SK-N-SH (cell line): ENCODE measurements around the gene SMIM24. TPM values are rescaled to one million over a fixed set of nuclear protein-coding genes. Genes with fewer than 3 reads are reported as not detected.

Experiments used
- CTCF ChIA-PET: fragments of 300-600, 350-600 bp; formaldehyde crosslinking; extraction: SDS; loops from one replicate; lab custom pipeline; 2021; lab: Yijun Ruan, JAX
- POLR2A ChIA-PET: fragments of 350-600 bp; sonication (Branson Sonifier 250); formaldehyde crosslinking; extraction: SDS; loops from one replicate; lab custom pipeline; 2020; ENCODE audit warnings: antibody characterized with exemption, inconsistent platforms; lab: Yijun Ruan, JAX
- DNase-seq: peaks from one replicate; pipeline ENCODE4 v3.0.0; 2012
- H2AFZ ChIP-seq: fragments of 200-600 bp; sonication (generic); 2 replicates; pipeline ENCODE4 v1.8.1; 2016; ENCODE audit warnings: antibody characterized with exemption, mild to moderate bottlenecking, low read depth
- H3F3A ChIP-seq: fragments of 200-600 bp; sonication (generic); replicated peaks from 2 replicates; pipeline ENCODE3; 2016; ENCODE audit warnings: antibody characterized with exemption, mild to moderate bottlenecking; ENCODE audit not compliant: insufficient read depth
- H3K27ac ChIP-seq, 2 experiments: fragments of 200-500 bp in 1 of 2; fragments of 200-600 bp in 1 of 2; sonication (Bioruptor generic) in 1 of 2; sonication (generic), shearing (Covaris generic) in 1 of 2; 2 replicates each; pipeline versions ENCODE4 v1.5.1 to v1.6.1; 2014 to 2016; ENCODE audit warnings: low read depth in 2 of 2, inconsistent platforms in 1 of 2, low read length in 1 of 2, mild to moderate bottlenecking in 1 of 2, mixed read lengths in 1 of 2
- H3K27me3 ChIP-seq: fragments of 200-600 bp; sonication (generic), shearing (Covaris generic); 2 replicates; pipeline ENCODE4 v1.6.1; 2016; ENCODE audit warnings: mixed run types; ENCODE audit not compliant: insufficient read depth
- H3K36me3 ChIP-seq, 2 experiments: fragments of 200-500 bp in 1 of 2; fragments of 200-600 bp in 1 of 2; sonication (Bioruptor generic) in 1 of 2; sonication (generic) in 1 of 2; replicated peaks in 1 of 2; 2 replicates each; pipeline versions ENCODE3 to v1.5.1; 2014 to 2016; ENCODE audit warnings: low read length in 1 of 2, mild to moderate bottlenecking in 1 of 2; ENCODE audit not compliant: insufficient read depth in 2 of 2, control insufficient read depth in 1 of 2
- H3K4me1 ChIP-seq, 2 experiments: fragments of 200-500 bp in 1 of 2; fragments of 200-600 bp in 1 of 2; sonication (Bioruptor generic) in 1 of 2; sonication (generic), shearing (Covaris generic) in 1 of 2; 2 replicates each; pipeline versions ENCODE4 v1.5.1 to v1.6.1; 2014 to 2016; ENCODE audit warnings: low read depth in 1 of 2, low read length in 1 of 2, mixed run types in 1 of 2; ENCODE audit not compliant: insufficient read depth in 2 of 2, control insufficient read depth in 1 of 2
- H3K4me2 ChIP-seq: fragments of 200-600 bp; sonication (generic), shearing (Covaris generic); 2 replicates; pipeline ENCODE4 v1.6.1; 2017; ENCODE audit warnings: mixed run types
- H3K4me3 ChIP-seq, 2 experiments: fragments of 200-500 bp in 1 of 2; fragments of 200-600 bp in 1 of 2; sonication (Bioruptor generic) in 1 of 2; sonication (generic), shearing (Covaris generic) in 1 of 2; 2 replicates each; pipeline versions ENCODE4 v1.5.1 to v1.8.1; 2014 to 2016; ENCODE audit warnings: low read depth in 2 of 2, inconsistent platforms in 1 of 2, low read length in 1 of 2, mild to moderate bottlenecking in 1 of 2, mixed read lengths in 1 of 2, moderate library complexity in 1 of 2
- H3K79me2 ChIP-seq: fragments of 200-600 bp; sonication (generic); 2 replicates; pipeline ENCODE4 v1.8.1; 2017; ENCODE audit warnings: mild to moderate bottlenecking; ENCODE audit not compliant: insufficient read depth
- H3K9ac ChIP-seq: fragments of 200-600 bp; sonication (generic); 2 replicates; pipeline ENCODE4 v1.6.1; 2017; ENCODE audit warnings: mixed run types
- H3K9me2 ChIP-seq: fragments of 200-600 bp; sonication (generic); 2 replicates; pipeline ENCODE4 v1.6.1; 2017; ENCODE audit warnings: mixed run types
- H3K9me3 ChIP-seq: fragments of 200-600 bp; sonication (generic); 2 replicates; pipeline ENCODE4 v1.6.1; 2017; ENCODE audit warnings: mixed run types, mild to moderate bottlenecking, moderate library complexity
- H4K20me1 ChIP-seq: fragments of 200-600 bp; sonication (generic); 2 replicates; pipeline ENCODE4 v1.6.1; 2017; ENCODE audit warnings: mild to moderate bottlenecking, mixed run types; ENCODE audit not compliant: insufficient read depth
- GATA2 ChIP-seq: sonication (generic); formaldehyde crosslinking; IDR thresholded peaks from 2 replicates; pipeline ENCODE4 v1.5.0; 2020; ENCODE audit warnings: mild to moderate bottlenecking, missing genetic modification reagents
- NFIC ChIP-seq: IDR thresholded peaks from 2 replicates; pipeline ENCODE4 v1.4.0; 2012; ENCODE audit warnings: borderline replicate concordance
- RFX5 ChIP-seq: IDR thresholded peaks from 2 replicates; pipeline ENCODE4 v1.6.1; 2012; ENCODE audit warnings: mild to moderate bottlenecking, improper control_type of control experiment, low read length
- SIN3A ChIP-seq: IDR thresholded peaks from 2 replicates; pipeline ENCODE4 v1.6.1; 2012; ENCODE audit warnings: low read depth, mild to moderate bottlenecking, low read length, moderate library complexity, borderline replicate concordance
- SMC3 ChIP-seq: IDR thresholded peaks from 2 replicates; pipeline ENCODE4 v1.6.1; 2012; ENCODE audit warnings: low read depth, low read length, improper control_type of control experiment
- TCF12 ChIP-seq: IDR thresholded peaks from 2 replicates; pipeline ENCODE4 v1.4.0; 2012
- YY1 ChIP-seq: IDR thresholded peaks from 2 replicates; pipeline ENCODE4 v1.4.0; 2012; ENCODE audit warnings: low read depth, mild to moderate bottlenecking
- WGBS: methylation state at CpG from one replicate; pipeline ENCODE4 v1.1.6; 2017; ENCODE audit warnings: low lambda C conversion rate; 5-methylcytosine and 5-hydroxymethylcytosine counted together
- polyA plus RNA-seq, 3 experiments: library from polyadenylated mRNA; depleted of rRNA; stranded (reverse); fragments of >200 nt; gene quantifications; 2 replicates each; pipeline ENCODE4 v1.2.3, GENCODE V29; 2012
- TF ChIP-seq, protein P1 (sequence below): IDR thresholded peaks from 2 replicates; pipeline ENCODE4 v1.4.0; 2012; ENCODE audit warnings: low read depth, borderline replicate concordance
- TF ChIP-seq, protein P2 (sequence below): IDR thresholded peaks from 2 replicates; pipeline ENCODE4; 2012

SMIM24 gene
- polyA plus RNA-seq, 1 of the 3 experiments (the other 2 are of a cell fraction), result 0.12 TPM

GRCh38 chr19:3511506-3512251 is 31.4 kb upstream of the SMIM24 start:
- Histone ChIP-seq H3K27me3 (no peaks in the 10 kb centered on the region), H2AFZ (no peak overlapping the region), H3K4me1 (peaks cover 7 to 12% of the 10 kb centered on the region in 2 experiments; a peak in 2 of 4 replicates), H4K20me1 (peaks cover 89% of the 10 kb centered on the region), H3K9ac (no peak overlapping the region), H3K9me3 (no peaks in the 10 kb centered on the region), H3F3A (peaks cover 13% of the 10 kb centered on the region), H3K4me2 (no peak overlapping the region), H3K27ac (no peak overlapping the region), H3K4me3 (no peak overlapping the region), H3K9me2 (no peaks in the 10 kb centered on the region), H3K79me2 (peaks cover 100% of the 10 kb centered on the region), H3K36me3 (peaks cover 0 to 7% of the 10 kb centered on the region in 2 experiments)
- CTCF ChIA-PET, result interaction anchor here (2.0 kb wide), 1 partner anchor 33 kb away, joined by 7 read pairs; no protein-coding TSS in a partner anchor
- POLR2A ChIA-PET, result no interaction called here
- DNase-seq, result no peak
- 97% methylated on average over 25 of the region's 26 CpGs for WGBS
- TF ChIP-seq RFX5 (no peak), SIN3A (no peak), GATA2 (CRISPR knock-in tag) (no peak), YY1 (no peak), NFIC (no peak)
- TF ChIP-seq, protein P1, sequence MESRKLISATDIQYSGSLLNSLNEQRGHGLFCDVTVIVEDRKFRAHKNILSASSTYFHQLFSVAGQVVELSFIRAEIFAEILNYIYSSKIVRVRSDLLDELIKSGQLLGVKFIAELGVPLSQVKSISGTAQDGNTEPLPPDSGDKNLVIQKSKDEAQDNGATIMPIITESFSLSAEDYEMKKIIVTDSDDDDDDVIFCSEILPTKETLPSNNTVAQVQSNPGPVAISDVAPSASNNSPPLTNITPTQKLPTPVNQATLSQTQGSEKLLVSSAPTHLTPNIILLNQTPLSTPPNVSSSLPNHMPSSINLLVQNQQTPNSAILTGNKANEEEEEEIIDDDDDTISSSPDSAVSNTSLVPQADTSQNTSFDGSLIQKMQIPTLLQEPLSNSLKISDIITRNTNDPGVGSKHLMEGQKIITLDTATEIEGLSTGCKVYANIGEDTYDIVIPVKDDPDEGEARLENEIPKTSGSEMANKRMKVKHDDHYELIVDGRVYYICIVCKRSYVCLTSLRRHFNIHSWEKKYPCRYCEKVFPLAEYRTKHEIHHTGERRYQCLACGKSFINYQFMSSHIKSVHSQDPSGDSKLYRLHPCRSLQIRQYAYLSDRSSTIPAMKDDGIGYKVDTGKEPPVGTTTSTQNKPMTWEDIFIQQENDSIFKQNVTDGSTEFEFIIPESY, result no peak
- TF ChIP-seq, protein P2, sequence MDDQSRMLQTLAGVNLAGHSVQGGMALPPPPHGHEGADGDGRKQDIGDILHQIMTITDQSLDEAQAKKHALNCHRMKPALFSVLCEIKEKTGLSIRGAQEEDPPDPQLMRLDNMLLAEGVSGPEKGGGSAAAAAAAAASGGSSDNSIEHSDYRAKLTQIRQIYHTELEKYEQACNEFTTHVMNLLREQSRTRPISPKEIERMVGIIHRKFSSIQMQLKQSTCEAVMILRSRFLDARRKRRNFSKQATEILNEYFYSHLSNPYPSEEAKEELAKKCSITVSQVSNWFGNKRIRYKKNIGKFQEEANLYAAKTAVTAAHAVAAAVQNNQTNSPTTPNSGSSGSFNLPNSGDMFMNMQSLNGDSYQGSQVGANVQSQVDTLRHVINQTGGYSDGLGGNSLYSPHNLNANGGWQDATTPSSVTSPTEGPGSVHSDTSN, result no peak
- TF ChIP-seq, all 33 proteins: peak for 0

- DNase-seq, result no peak
- WGBS, result 94% methylated on average over 15 of the region's 22 CpGs
- Histone ChIP-seq H3K9ac (no peak overlapping the region), H3K4me2 (no peak overlapping the region), H4K20me1 (peaks cover 80% of the 10 kb centered on the region), H3K9me3 (no peaks in the 10 kb centered on the region), H3K27ac (no peak overlapping the region), H3K4me1 (peaks cover 7 to 8% of the 10 kb centered on the region in 2 experiments; a peak in 2 of 4 replicates), H3K79me2 (peaks cover 96% of the 10 kb centered on the region), H3K36me3 (peaks cover 0 to 7% of the 10 kb centered on the region in 2 experiments), H2AFZ (no peak overlapping the region), H3F3A (peaks cover 13% of the 10 kb centered on the region), H3K4me3 (no peak overlapping the region), H3K27me3 (no peaks in the 10 kb centered on the region), H3K9me2 (no peaks in the 10 kb centered on the region)
- TF ChIP-seq SMC3 (no peak), TCF12 (no peak)
- ChIA-PET CTCF (interaction anchor here (0.9 to 2.0 kb wide), 2 partner anchors 34 to 46 kb away, joined by 3 to 7 read pairs; no protein-coding TSS in a partner anchor), POLR2A (no interaction called here)
Observed at GRCh38 chr19:3510727-3511126, 30.4 kb upstream of the SMIM24 start.
